ENCODE measurements around the gene FLT3. TPM values are rescaled to one million over a fixed set of nuclear protein-coding genes. Genes with fewer than 3 reads are reported as not detected.
"Not testable (repeated sequence)": the region's sequence is repeated elsewhere in the genome, so short reads cannot be mapped to it uniquely, and the experiment has no call there.

Gene FLT3
- polyA plus RNA-seq, 1 experiment, result not detected

DNA sequence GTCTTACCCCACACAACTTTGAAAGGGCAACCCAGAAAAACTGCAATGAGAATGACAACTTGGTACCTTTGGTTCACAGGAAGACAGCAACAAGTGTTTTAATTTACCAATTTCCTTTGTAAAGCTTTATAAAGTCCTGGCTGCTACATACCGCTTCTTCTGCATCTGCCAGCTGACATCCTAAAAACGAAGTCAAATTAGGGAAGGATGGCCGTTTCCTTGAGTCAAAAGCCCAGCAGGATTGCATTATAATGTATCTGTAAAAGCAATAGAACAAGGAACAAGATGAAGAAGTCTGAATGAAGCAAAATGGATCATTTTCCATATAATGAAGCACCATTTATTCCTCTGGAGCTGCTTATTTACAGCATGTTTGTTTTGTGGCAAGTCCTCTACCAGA lies 86.1 kb downstream of the FLT3 start:
- no peaks in the 10 kb centered on the region for H3K36me3 ChIP-seq (ENCODE audit: control insufficient read depth, insufficient read depth, low read length)
- DNase-seq (ENCODE audit: low read depth), result no peak
- H3K4me3 ChIP-seq (ENCODE audit: low read depth, low read length), result no peak overlapping the region
- CTCF ChIA-PET, result interaction anchor here (0.7 kb wide), 1 partner anchor 15 kb away, joined by 3 read pairs; no protein-coding TSS in a partner anchor
- TF ChIP-seq, protein P1, sequence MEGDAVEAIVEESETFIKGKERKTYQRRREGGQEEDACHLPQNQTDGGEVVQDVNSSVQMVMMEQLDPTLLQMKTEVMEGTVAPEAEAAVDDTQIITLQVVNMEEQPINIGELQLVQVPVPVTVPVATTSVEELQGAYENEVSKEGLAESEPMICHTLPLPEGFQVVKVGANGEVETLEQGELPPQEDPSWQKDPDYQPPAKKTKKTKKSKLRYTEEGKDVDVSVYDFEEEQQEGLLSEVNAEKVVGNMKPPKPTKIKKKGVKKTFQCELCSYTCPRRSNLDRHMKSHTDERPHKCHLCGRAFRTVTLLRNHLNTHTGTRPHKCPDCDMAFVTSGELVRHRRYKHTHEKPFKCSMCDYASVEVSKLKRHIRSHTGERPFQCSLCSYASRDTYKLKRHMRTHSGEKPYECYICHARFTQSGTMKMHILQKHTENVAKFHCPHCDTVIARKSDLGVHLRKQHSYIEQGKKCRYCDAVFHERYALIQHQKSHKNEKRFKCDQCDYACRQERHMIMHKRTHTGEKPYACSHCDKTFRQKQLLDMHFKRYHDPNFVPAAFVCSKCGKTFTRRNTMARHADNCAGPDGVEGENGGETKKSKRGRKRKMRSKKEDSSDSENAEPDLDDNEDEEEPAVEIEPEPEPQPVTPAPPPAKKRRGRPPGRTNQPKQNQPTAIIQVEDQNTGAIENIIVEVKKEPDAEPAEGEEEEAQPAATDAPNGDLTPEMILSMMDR (IDR thresholded peaks at IDR 0.05; ENCODE audit: insufficient read depth, low read depth, low read length), result no peak
- peaks cover 4% of the 10 kb centered on the region for H3K27me3 ChIP-seq (ENCODE audit: control insufficient read depth, insufficient read depth, low read length)
- POLR2A ChIA-PET, result no interaction called here

DNA sequence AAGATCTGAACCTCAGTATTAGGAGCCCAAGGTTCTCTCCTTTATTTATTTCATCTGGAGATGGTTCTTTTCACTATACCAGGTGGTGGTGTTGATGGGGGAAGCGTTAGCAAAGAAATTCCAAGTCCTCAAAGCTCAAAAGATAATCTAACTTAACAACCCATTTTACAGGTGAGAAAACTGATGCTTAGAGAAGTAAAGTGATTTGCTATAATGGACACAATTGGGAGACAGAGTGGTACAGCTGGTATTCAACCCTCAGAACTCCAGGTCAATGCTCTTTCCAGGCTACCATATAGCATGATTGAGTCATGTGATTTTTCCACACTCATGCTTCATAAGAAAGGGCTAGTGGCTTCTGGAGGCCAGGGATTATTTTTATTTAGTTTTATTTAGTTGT lies 86.9 kb downstream of the FLT3 start:
- ChIA-PET POLR2A (no interaction called here), CTCF (no interaction called here)
- peaks cover 2% of the 10 kb centered on the region for H3K27me3 ChIP-seq (ENCODE audit: control insufficient read depth, insufficient read depth, low read length)
- H3K4me3 ChIP-seq (ENCODE audit: low read depth, low read length), result no peak overlapping the region
- DNase-seq (ENCODE audit: low read depth), result no peak
- H3K36me3 ChIP-seq (ENCODE audit: control insufficient read depth, insufficient read depth, low read length), result no peaks in the 10 kb centered on the region
- TF ChIP-seq, protein P1 (IDR thresholded peaks at IDR 0.05; ENCODE audit: insufficient read depth, low read depth, low read length), result no peak

DNA sequence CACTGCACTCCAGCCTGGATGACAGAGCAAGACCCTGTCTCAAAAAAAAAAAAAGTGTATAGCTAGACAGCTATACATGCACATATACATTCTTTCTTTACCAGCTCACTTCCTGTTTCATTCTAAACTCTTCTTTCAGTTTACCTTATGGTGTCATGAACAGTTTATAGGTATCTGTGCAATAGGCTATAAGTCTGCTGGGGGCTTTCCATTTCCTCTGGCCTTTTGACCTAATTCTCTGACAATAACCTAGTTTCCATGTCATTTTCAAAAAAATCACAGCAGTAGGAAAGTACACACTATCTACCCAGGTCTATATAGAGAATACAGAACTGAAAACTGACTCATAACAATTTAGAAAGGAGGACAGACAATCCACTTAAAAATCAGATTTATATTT lies 87.5 kb downstream of the FLT3 start:
- TF ChIP-seq, protein P1 (IDR thresholded peaks at IDR 0.05; ENCODE audit: insufficient read depth, low read depth, low read length), result no peak
- H3K27me3 ChIP-seq (ENCODE audit: control insufficient read depth, insufficient read depth, low read length), result peaks cover 2% of the 10 kb centered on the region
- ChIA-PET CTCF (no interaction called here), POLR2A (no interaction called here)
- H3K36me3 ChIP-seq (ENCODE audit: control insufficient read depth, insufficient read depth, low read length), result no peaks in the 10 kb centered on the region
- H3K4me3 ChIP-seq (ENCODE audit: low read depth, low read length), result no peak overlapping the region
- no peak for DNase-seq (ENCODE audit: low read depth)

DNA sequence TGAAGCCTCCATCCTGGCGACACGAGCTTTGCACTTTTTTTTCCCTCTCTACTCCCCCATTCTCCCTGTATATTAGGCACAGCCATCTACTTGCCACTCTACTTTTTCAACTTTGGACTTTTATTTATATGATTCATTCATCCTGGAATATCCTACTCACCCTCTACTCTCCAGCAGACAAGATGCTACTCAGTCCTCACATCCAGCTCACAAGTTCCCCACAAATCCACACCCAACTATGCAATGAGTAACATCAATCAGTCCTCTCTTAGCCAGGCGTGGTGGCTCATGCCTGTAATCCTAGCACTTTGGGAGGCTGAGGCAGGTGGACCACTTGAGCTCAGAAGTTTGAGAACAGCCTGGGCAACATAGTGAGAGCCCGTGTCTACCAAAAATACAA lies 88.0 kb downstream of the FLT3 start:
- DNase-seq (ENCODE audit: low read depth), result no peak
- H3K36me3 ChIP-seq (ENCODE audit: control insufficient read depth, insufficient read depth, low read length), result no peaks in the 10 kb centered on the region
- peaks cover 2% of the 10 kb centered on the region for H3K27me3 ChIP-seq (ENCODE audit: control insufficient read depth, insufficient read depth, low read length)
- TF ChIP-seq, protein P1 (IDR thresholded peaks at IDR 0.05; ENCODE audit: insufficient read depth, low read depth, low read length), result no peak
- no peak overlapping the region for H3K4me3 ChIP-seq (ENCODE audit: low read depth, low read length)
- ChIA-PET CTCF (no interaction called here), POLR2A (no interaction called here)

DNA sequence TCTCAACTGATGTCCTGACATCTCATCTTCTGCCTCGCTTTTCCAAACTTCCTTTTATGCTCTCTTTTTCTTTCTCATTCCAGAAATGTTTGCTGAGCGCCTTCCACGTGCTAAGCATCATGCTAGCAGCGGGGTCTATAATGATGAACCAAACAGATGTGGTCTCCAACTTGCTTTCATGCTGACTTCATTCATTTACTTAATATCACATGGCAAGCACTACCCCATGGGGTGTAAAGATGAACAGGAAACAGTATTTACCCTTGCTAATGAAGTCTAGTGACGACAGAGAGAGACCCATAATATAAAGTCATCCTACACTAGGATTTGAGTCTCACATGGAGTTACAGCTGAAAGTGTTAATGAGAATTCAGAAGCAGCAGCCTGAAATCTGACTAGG lies 90.3 kb downstream of the FLT3 start:
- CTCF ChIA-PET, result no interaction called here
- POLR2A ChIA-PET, result no interaction called here
- DNase-seq (ENCODE audit: low read depth), result no peak

DNA sequence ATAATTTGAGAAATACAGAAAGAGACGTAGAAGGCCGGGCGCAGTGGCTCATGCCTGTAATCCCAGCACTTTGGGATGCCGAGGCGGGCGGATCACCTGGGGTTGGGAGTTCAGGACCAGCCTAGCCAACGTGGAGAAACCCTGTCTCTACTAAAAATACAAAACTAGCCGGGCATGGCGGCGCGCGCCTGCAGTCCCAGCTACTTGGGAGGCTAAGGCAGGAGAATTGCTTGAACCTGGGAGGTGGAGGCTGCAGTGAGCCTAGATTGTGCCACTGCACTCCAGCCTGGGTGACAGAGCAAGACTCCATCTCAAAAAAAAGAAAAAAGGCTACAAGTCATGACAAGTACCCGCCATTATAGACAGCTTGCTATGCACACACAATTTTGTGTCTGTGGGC lies 95.4 kb downstream of the FLT3 start:
- H3K4me3 ChIP-seq (ENCODE audit: low read depth, low read length); H3K27me3 ChIP-seq (ENCODE audit: control insufficient read depth, insufficient read depth, low read length); POLR2A ChIA-PET; DNase-seq (ENCODE audit: low read depth); H3K36me3 ChIP-seq (ENCODE audit: control insufficient read depth, insufficient read depth, low read length): not testable (repeated sequence)
- CTCF ChIA-PET, result interaction anchor here (0.6 kb wide), 1 partner anchor 141 kb away, joined by 4 read pairs; no protein-coding TSS in a partner anchor

More for the DNA sequence above, 90.3 kb downstream of the FLT3 start:
- Histone ChIP-seq H3K27me3 (ENCODE audit: control insufficient read depth, insufficient read depth, low read length) (peaks cover 2% of the 10 kb centered on the region), H3K4me3 (ENCODE audit: low read depth, low read length) (no peak overlapping the region), H3K36me3 (ENCODE audit: control insufficient read depth, insufficient read depth, low read length) (no peaks in the 10 kb centered on the region)
- TF ChIP-seq, protein P1 (IDR thresholded peaks at IDR 0.05; ENCODE audit: insufficient read depth, low read depth, low read length), result no peak
